ENCODE measurements around the gene CLEC6A.
"Not testable (repeated sequence)": the region's sequence is repeated elsewhere in the genome, so short reads cannot be mapped to it uniquely, and the experiment has no call there.

The CLEC6A gene

DNA sequence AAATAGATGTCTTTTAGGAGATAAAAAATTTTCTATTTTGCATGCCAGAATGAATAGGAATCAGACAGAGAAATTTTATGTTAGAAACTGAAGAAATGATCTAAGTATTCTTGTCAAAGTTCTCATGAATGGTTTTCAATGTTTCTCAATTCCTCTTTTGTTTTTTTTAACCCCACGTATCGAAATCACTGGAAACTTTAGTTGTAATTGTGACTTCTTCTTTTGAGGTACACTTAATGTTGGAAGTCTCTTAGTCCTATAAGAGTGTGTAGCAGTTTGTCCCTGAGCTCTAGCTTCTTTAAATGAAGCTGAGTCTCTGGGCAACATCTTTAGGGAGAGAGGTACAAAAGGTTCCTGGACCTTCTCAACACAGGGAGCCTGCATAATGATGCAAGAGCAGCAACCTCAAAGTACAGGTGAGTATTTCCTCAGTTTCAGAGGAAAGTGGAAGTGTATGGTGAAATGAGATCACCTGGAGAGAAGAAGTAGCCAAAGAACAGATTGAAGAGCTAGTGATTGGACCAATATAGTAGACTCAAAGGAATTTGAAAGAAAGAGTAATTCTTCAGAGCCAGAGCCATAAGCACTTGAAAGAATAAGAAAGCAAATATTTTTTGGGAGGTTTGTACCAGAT lies at the start of gene CLEC6A:
CLEC6A (plus strand) TSS at position 236 of the 634 bp plus-strand sequence; CDS start at position 386, 150 bp downstream.
- DNase-seq, result no peak

DNA sequence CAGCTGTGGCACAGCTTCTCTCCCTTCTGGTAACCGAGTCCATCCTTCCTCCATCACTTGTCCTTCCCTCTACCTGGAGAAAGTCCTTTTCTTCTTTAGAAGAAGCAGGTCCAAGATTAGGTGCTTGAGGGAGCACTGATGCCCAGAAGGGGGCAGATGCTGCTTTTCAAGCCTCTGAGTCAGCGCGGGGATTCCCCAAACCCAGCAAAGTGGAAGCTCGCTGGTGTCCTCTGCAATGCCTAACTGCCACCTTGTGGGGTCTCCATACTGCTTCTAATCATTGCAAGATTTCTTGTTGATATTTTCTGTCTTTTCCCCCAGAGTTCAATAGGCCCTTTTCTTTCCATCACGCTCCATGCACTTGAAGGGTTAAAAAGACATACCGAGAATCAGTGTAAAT lies 36.2 kb upstream of the CLEC6A start:
- not testable (repeated sequence) for DNase-seq

DNA sequence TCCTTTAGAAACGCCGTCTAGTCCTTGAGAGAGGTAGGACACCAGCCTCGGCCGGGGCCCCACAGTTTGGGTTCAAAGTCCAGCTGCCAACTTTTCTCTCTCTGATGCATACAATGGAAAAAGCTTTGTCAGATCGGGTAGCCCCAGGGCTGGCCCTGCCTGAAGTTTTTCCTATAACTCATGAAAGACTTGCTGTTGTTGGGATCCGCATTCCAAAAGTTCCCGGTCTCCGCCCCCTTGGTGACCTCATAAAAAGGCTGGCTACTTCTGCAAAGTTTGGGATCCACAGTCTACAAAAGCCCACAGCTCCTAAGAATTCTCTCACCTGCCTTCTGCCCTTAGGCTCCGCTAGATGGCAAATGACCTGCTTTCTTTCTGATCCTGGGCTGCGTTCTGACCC lies 35.3 kb upstream of the CLEC6A start:
- no peak for DNase-seq

DNA sequence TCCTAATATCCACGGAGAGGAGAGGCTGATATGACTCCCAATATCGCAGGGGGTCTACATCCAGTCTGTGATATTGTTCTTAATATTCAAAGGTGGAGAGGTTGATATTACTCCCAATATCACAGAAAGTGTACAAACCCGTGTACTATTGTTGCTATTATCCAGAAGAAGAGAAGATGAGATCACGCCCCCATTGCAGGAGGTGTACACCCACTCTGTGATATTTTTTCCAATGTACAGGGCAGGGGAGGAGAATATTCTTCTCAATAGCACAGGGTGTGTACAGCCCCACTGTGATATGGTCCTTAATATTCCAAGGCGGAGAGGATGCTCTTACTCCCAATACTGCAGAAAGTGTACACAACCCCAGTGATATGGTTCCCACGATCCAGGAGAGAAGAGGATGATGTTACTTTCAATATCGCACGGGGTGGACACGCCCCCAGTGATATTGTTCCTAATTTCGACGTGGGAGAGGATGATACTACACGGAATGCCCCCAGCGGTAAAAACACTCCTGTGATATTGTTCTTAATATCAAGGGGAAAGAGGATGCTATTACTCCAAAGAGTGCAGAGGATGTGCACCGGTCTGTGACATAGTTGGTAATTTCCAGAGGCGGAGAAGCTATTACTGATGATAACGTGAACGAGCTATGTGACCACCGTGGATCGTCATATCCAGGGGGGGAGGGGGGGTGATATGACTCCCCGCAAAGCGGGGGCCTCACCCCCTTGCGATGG lies 11.1 kb upstream of the CLEC6A start:
- not testable (repeated sequence) for DNase-seq

DNA sequence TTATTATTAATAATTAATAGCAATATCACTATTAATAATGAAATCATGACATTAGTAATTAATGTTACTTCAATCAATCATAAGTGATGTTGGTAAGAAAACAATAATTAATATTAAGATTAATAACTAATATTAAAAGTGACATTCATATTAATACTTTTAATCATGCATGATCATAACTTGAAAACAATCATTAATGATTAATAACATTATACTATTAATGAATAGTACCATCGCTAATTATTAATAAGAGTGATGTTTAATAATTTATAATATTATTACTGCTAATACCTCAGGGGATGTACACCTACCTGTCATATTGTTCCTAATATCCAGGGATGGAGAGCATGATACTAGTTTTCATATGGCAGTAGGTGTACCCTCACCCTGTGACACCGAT lies 10.0 kb upstream of the CLEC6A start:
- DNase-seq, result no peak

DNA sequence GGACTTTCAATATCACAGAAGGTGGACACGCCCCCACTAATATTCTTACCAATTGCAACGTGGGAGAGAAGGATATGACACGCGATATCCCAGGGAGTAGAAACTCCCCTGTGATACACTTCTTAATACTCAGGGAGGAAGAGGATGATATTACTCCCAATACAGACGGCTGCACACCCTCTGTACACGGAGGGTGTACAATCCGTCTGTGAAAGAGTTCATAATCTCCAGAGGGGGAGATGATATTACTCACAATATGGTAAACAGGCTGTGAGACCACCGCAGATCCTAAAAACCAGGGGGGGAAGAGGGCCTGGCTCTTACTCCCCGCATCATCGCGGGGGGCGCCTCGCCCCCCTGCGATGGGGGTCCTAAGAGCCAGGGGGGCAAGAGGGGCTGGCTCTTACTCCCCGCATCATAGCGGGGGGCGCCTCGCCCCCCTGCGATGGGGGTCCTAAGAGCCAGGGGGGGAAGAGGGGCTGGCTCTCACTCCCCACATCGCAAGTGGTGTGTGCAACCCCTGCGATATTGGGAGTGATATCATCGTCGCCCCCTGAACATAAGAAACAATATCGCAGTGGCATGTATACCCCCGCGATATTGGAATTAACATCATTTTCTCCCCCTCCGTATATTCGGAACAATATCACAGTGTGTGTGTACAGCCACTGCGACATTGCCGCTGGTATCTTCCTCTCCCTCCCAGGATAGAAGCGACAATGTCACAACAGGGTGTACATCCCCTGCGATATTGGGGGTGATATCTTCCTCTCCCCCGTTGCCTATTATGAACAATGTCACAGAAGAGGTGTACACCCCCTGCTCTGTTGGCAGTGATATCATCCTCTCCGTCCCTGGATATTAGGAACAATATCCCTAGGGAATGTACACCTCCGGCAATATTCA lies 8.9 kb upstream of the CLEC6A start:
- no peak for DNase-seq

DNA sequence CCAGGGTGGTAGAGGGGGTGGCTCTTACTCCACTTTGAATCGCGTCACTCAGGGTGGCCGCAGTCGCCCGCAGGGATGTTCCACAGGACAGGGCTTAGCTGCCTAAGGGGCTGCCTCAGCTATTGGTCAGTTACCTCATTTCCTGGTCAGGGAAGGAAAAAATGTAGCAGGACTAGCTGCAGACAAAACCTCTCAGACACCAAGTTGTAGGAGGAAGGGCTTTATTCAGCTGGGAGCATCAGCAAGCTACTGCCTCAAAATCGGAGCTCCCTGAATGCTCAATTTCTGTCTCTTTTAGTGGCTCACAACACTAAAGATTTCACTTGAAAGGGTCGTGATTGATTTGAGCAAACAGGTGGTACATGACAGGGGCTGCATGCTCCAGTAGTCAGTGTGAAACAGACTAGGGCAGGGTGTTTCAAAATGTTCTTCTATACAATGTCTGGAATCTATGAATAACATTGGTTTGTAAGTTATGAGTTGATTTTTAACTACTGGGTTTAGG lies 6.4 kb upstream of the CLEC6A start:
- DNase-seq, result no peak

DNA sequence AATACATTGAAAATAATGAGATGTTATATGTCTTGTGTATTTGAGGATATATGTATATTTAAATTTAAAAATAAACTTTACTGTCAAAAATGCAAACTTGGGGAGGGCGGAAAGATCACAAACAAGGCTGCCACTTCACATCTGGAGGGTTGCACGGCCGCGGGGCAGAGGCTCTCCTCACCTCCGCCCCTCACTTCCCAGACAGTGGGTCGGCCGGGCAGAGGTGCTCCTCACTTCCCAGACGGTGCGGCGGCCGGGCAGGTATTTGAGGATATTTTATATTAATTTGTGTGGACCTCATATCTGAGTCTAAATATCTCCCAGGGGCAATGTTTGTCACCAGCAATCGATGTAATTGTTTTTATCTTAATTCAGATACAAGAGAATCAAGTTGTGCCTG lies 3.7 kb upstream of the CLEC6A start:
- DNase-seq, result no peak

DNA sequence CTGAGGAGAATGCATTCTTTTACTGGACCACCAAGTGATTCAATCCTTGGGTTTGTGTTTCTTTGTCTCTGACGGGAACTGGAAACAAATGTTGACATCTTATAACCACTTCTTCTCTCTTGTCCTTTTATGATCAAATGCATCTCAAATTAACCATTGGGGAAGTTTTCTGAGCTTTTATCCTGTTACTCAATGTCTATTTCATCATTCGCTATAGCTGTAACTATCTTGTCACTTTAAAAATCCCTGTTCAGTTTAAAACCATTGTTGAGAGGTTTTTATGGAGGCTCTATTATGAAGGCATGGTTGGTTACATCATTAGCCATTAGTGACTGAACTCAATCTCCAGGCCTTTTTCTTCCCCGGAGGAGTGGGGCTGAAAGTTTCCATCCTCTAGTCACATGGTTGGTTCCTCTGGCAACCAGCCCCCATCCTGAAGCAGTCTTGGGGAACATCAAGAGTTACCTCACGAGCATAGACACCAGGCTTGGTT lies 2.7 kb upstream of the CLEC6A start:
- DNase-seq, result no peak

DNA sequence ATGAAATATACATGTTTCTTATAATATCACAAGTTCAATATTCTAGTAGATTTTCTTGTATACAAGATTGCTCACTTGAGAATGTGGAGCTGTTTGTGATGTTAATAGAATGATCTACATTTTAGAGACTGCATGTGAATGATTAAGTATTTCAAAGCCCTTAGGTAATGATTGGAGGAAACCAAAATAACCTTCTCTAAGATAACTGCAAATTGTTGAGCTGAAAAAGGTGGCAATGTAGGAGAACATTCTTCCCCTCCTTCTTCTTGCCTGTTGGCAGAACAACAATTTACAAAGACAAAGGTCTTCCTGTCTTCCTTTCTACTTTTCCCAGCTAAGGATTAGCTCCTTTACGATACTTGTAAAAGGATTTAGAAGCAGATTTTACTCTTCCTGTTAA lies 2.0 kb upstream of the CLEC6A start:
- no peak for DNase-seq

DNA sequence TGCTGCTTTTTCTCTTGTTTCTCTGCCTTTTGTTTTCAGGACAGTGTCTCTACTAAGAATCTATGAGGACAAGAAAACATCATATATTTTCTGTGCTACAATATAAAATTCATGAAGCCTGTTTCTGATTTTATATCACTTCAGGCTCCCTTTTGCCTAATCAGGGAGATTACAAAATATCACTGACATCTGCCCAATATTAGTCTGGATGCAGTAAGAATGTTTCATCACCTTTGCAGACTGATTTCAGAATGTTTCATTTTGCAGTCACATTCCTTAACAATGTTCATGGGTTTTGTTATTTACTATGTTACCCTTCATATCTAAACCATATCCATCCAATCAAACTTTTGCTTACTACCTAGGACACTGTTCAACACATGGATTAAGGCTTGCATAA lies 491 bp upstream of the CLEC6A start:
- DNase-seq, result no peak

DNA sequence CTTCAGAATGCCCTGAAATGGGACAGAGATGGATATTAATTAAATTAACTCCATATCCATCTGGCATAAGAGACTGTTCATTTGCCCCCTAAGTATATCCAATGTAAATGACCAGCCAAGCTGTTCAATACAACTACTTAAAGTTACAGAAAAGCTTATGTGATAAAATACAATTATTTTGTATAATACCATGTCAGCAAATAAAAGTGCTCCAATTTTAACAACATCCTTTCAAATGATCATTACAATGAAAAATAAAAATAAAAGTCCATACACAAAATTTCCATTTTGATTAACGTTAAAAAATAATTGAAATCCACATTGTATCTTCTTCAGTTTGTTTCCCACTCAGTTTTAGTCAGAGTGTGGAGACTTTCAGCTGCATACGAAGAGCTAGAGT lies 5.7 kb downstream of the CLEC6A start:
- DNase-seq, result no peak

DNA sequence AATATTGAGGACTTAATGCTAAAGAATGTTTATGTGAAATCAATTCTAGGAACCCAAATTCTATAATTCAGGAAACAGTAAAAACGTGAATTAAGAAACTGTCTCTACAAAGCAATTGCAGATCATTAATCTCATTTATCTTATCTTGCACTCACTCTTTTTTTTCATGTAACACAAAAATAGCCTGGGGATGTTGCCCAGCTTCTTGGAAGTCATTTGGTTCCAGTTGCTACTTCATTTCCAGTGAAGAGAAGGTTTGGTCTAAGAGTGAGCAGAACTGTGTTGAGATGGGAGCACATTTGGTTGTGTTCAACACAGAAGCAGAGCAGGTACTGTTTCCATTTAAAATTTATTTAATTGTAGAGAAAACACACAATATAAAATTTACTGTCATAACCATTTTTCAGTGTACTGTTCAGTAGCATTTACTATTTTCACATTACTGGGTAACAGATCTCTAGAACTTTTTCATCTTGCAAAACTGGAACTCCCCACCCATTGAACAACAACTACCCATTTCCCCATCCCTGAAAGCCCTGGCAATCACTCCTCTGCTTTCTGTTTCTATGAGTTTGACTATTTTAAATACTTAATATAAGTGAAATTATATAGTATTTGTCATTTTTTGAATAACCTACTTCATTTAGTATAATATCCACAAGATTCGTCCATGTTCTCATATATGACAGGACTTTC lies 9.7 kb downstream of the CLEC6A start:
- no peak for DNase-seq

DNA sequence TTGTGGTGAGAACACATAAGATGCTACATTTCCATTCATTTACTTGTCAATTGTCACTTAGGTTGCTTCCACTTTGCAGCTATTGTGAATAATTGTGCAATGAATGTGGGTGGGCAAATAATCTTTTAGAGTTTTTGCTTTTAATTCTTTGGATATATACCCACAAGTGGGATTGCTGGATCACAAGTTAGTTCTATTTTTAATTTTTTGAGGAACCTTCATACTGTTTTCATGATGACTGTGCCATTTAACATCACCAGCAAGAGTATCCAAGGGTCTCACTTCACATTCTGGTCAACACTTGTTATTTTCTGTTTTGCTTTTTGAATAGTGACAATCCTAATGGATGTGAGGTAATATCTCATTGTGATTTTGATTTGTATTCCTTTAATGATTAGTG lies 10.5 kb downstream of the CLEC6A start:
- DNase-seq, result no peak

DNA sequence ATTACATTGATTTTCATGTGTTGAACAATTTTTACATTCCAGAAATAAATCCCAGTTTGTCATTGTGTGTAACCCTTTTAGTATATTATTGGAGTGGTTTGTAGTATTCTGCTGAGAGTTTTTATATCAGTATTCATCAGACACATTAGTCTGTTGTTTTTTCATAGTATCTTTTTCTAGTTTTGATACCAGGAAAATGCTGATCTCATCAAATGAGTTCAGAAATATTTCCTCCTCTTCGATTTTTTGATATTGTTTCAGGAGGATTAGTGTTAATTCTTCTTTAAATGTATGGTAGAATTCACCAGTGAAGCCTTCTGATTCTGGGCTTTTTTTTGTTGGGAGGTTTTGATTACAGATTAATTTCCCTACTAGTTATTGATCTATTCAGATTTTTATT lies 15.3 kb downstream of the CLEC6A start:
- DNase-seq, result no peak

DNA sequence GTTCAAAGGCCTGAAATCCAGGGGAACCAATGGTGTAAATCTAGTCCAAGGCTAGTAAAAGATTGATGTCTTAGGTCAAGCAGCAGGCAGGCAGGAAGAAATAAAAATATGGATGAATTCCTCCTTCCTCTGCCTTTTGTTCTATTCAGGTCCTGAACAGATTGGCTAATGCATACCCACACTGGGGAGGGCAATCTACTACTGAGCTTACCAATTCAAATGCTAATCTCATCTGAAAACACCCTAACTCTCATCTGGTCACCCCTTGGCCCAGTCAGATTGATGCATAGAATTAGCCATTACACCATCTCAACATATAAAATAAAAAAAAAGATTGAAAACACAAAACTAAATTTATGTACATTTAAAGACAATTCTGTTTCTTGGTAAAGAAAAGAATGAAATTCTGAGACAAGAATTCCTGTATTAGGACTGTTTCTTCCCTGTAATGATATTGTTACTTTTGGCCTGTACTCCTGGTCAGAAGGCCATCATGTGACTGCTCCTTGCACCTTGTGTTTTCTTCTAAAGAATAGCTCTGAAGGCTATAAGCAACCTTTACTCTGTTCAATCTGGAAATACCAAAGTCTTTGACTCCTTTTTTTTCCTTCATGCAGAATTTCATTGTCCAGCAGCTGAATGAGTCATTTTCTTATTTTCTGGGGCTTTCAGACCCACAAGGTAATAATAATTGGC lies 19.9 kb downstream of the CLEC6A start:
- no peak for DNase-seq

DNA sequence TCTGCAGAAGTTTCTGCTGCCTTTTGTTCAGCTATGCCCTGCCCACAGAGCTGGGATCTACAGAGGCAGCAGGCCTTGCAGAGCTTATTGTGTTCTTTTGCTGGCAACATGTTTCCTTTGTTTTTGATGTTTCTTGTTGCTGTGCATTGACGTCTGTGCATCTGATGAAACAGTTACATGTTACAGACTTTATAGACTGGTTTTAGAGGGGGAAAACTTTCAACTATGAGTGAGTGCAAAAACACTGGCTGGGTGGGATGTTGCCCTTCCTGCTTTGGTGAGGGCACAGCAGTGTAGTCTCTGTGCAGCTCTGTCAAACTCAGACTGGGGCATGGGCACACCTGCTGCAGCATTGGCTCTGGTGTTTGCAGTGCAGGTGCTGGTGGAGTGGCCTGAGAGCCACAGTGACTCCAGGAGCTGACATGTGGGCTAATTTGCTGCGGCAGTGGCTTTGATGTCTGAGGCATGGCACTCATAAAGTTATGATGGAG lies 26.9 kb downstream of the CLEC6A start:
- no peak for DNase-seq

DNA sequence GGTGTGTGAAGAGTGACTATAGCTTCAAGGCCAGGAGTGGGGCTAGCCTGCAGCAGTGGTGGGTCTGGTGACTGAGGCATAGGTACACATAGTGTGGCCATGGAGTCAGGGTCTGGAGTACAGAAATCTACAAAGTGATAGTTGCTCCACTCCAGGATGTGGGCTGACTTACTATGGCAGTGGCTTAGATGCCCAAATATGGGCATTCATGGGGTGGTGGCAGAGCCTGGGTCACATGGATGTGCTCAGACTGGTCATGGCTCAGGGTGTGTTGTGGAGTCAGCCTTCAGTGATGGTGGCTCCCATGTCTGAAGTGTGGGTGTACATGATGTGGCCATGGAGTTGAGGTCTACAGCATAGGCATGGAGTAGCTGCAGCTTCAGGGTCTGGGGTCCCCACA lies 27.3 kb downstream of the CLEC6A start:
- no peak for DNase-seq

DNA sequence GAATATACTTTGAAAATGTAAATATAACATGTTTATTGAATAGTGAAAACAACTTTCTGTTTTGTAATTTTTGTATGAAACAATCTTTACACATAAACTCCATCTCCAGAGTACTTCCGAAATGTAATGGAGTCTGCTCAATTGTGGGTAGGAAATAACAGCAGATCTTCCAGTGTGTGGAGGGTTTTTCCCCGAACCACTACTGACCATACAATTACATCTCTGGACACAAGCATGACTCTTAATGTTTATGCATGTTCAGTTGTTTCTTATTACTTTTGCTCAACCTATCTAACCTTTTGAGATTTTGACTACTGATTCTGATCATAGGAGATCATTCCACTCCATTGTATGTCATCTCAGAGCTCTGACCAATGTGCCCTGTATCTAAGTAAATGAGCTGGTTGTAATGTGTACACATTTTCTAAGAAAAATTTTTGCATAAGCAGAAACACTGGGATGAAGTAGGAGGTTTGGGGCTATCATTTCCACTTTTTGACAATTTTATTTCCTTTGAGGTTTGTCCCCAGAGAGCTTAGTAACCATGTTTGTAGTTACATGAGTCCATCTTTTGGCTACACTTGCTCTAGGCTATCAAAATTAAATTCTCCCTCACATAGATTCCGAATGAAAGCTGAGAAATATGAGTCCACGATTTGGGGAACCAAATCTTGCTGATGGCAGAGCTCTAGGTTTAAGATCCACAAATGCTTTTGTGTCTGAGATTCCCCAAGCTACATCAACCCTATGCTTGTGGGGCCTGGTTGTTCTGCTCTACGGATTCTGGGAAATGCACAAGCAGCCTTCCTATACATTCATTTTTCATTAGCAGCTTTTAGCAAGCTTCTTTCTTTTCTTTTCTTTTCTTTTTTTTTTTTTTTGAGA lies 36.1 kb downstream of the CLEC6A start:
- no peak for DNase-seq

DNA sequence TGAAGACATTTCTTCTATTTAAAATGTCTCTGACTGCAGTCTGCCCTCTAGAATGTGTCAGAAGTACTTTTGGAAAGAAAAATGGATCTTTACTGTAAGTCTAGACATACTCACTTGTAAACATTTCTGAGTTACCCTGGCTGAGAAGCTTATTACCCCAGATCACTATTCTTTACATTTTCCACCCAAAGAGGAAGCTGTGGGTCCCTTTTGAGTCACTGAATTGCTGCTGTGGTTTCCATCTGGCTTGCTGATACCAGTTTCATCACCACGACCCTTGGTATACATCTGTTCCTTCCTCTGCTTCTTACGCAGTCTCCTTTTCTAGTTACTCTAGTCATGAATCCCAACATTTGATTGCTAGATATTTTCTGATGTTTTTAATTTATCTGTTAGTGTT lies 37.3 kb downstream of the CLEC6A start:
- no peak for DNase-seq

DNA sequence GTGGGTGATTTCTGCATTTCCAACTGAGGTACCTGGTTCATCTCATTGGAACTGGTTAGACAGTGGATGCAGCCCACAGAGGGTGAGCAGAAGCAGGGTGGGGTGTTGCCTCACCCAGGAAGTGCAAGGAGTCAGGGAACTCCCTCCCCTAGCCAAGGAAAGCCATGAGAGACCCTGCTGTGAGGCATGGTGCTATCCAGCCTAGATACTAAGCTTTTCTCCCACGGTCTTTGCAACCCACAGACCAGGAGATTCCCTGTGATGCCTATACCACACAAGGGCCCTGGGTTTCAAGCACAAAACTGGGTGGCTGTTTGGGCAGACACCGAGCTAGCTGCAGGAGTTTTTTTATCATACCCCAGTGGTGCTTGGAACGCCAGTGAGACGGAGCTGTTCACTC lies 39.9 kb downstream of the CLEC6A start:
- DNase-seq, result not testable (repeated sequence)

All from NCI-H187 treated with DMSO at 0.1 percent for 48 hours (cell line).